H9 (cell line): ENCODE results near the gene A2ML1. TPM values are rescaled to one million over a fixed set of nuclear protein-coding genes. Genes with fewer than 3 reads are reported as not detected.

Source experiments
- DNase-seq: peaks from one replicate; pipeline ENCODE4 v3.0.0-alpha.2; 2017
- H2AFZ ChIP-seq: one replicate; pipeline ENCODE4 v1.6.1; 2013; ENCODE audit warnings: mild to moderate bottlenecking, low read length, control low read depth, moderate library complexity
- H2AK5ac ChIP-seq: 2 replicates; pipeline ENCODE4 v1.6.1; 2013; ENCODE audit warnings: low read length, control low read depth, mixed read lengths; ENCODE audit not compliant: insufficient read length
- H2BK120ac ChIP-seq: one replicate; pipeline ENCODE4 v1.6.1; 2013; ENCODE audit warnings: low read depth, mild to moderate bottlenecking, low read length, control low read depth, inconsistent platforms; ENCODE audit not compliant: poor library complexity, severe bottlenecking
- H2BK12ac ChIP-seq: 2 replicates; pipeline ENCODE4 v1.6.1; 2013; ENCODE audit warnings: low read length, control low read depth, mixed read lengths, low read depth; ENCODE audit not compliant: insufficient read length
- H2BK15ac ChIP-seq: 2 replicates; pipeline ENCODE4 v1.6.1; 2013; ENCODE audit warnings: low read depth, low read length, control low read depth
- H2BK20ac ChIP-seq: one replicate; pipeline ENCODE4 v1.6.1; 2013; ENCODE audit warnings: low read depth, mild to moderate bottlenecking, low read length, control low read depth, inconsistent platforms; ENCODE audit not compliant: poor library complexity, severe bottlenecking
- H2BK5ac ChIP-seq: 2 replicates; pipeline ENCODE4 v1.6.1; 2013; ENCODE audit warnings: low read length, control low read depth, mixed read lengths; ENCODE audit not compliant: insufficient read length
- H3K14ac ChIP-seq: 2 replicates; pipeline ENCODE4 v1.6.1; 2013; ENCODE audit warnings: low read length, control low read depth; ENCODE audit not compliant: insufficient read depth
- H3K18ac ChIP-seq: 2 replicates; pipeline ENCODE4 v1.6.1; 2013; ENCODE audit warnings: low read depth, mild to moderate bottlenecking, mixed read lengths, low read length, control low read depth; ENCODE audit not compliant: insufficient read length
- H3K23ac ChIP-seq: 2 replicates; pipeline ENCODE4 v1.6.1; 2013; ENCODE audit warnings: low read length, control low read depth, mixed read lengths, low read depth; ENCODE audit not compliant: insufficient read length
- H3K23me2 ChIP-seq: 2 replicates; pipeline ENCODE4 v1.6.1; 2013; ENCODE audit warnings: low read depth, mild to moderate bottlenecking, mixed read lengths, low read length, control low read depth; ENCODE audit not compliant: insufficient read length, poor library complexity, severe bottlenecking
- H3K27ac ChIP-seq: 2 replicates; pipeline ENCODE4 v1.5.1; 2013; ENCODE audit warnings: low read length, control low read depth, mixed read lengths, low read depth; ENCODE audit not compliant: insufficient read length
- H3K27me3 ChIP-seq: 2 replicates; pipeline ENCODE4 v1.6.1; 2013; ENCODE audit warnings: low read length, control low read depth, inconsistent platforms; ENCODE audit not compliant: insufficient read depth
- H3K4ac ChIP-seq: 2 replicates; pipeline ENCODE4 v1.6.1; 2013; ENCODE audit warnings: low read depth, mild to moderate bottlenecking, control low read depth, inconsistent platforms, low read length, moderate library complexity
- H3K4me1 ChIP-seq: 2 replicates; pipeline ENCODE4 v1.6.1; 2013; ENCODE audit warnings: low read length, control low read depth, inconsistent platforms; ENCODE audit not compliant: insufficient read depth
- H3K4me2 ChIP-seq: 2 replicates; pipeline ENCODE4 v1.6.1; 2013; ENCODE audit warnings: low read length, control low read depth, mixed read lengths; ENCODE audit not compliant: insufficient read length, insufficient read depth
- H3K56ac ChIP-seq: 2 replicates; pipeline ENCODE4 v1.6.1; 2013; ENCODE audit warnings: low read depth, mild to moderate bottlenecking, mixed read lengths, low read length, control low read depth; ENCODE audit not compliant: insufficient read length
- H3K79me1 ChIP-seq: 2 replicates; pipeline ENCODE4 v1.6.1; 2013; ENCODE audit warnings: low read depth, mild to moderate bottlenecking, moderate library complexity, low read length, control low read depth, inconsistent platforms; ENCODE audit not compliant: insufficient read depth, poor library complexity, severe bottlenecking
- H3K79me2 ChIP-seq: 2 replicates; pipeline ENCODE4 v1.6.1; 2013; ENCODE audit warnings: low read length, control low read depth, inconsistent platforms; ENCODE audit not compliant: insufficient read depth
- H3K9ac ChIP-seq: 2 replicates; pipeline ENCODE4 v1.6.1; 2013; ENCODE audit warnings: low read length, control low read depth, mixed read lengths; ENCODE audit not compliant: insufficient read length; ENCODE audit errors: extremely low read depth
- H3K9me3 ChIP-seq: one replicate; pipeline ENCODE4 v1.6.1; 2013; ENCODE audit warnings: low read depth, low read length, inconsistent platforms; ENCODE audit not compliant: control insufficient read depth
- H3T11ph ChIP-seq: one replicate; pipeline ENCODE4 v1.6.1; 2013; ENCODE audit warnings: mild to moderate bottlenecking, low read length, control low read depth, inconsistent platforms
- H4K20me1 ChIP-seq: one replicate; pipeline ENCODE4 v1.6.1; 2013; ENCODE audit not compliant: control insufficient read depth, insufficient read length, insufficient read depth
- H4K5ac ChIP-seq: 2 replicates; pipeline ENCODE4 v1.6.1; 2013; ENCODE audit warnings: low read depth, mild to moderate bottlenecking, mixed read lengths, low read length, control low read depth; ENCODE audit not compliant: insufficient read length
- H4K8ac ChIP-seq: replicated peaks from 2 replicates; pipeline ENCODE4 v1.6.1; 2013; ENCODE audit warnings: low read length, control low read depth, mixed read lengths, low read depth; ENCODE audit not compliant: insufficient read length
- H4K91ac ChIP-seq: 2 replicates; pipeline ENCODE4 v1.6.1; 2013; ENCODE audit warnings: low read depth, mild to moderate bottlenecking, moderate library complexity, mixed read lengths, low read length, control low read depth; ENCODE audit not compliant: insufficient read length
- H3K27ac Mint-ChIP-seq, 3 experiments: 2 replicates in 2 of 3; 3 replicates in 1 of 3; pipeline ENCODE4 v1.8.0; 2020 to 2021; ENCODE audit warnings: mixed read lengths in 3 of 3, mild to moderate bottlenecking in 1 of 3, moderate library complexity in 1 of 3
- H3K27me3 Mint-ChIP-seq: 2 replicates; pipeline ENCODE4 v1.8.0; 2021; ENCODE audit warnings: low read depth, mild to moderate bottlenecking, moderate library complexity, mixed read lengths
- H3K36me3 Mint-ChIP-seq, 3 experiments: 2 replicates in 2 of 3; 3 replicates in 1 of 3; pipeline ENCODE4 v1.8.0; 2020 to 2021; ENCODE audit warnings: low read depth in 3 of 3, mixed read lengths in 3 of 3; ENCODE audit not compliant: insufficient read depth in 1 of 3
- H3K4me1 Mint-ChIP-seq, 2 experiments: 2 replicates each; pipeline ENCODE4 v1.8.0; 2020; ENCODE audit warnings: mixed read lengths in 2 of 2
- H3K4me3 Mint-ChIP-seq, 2 experiments: 2 replicates in 1 of 2; 3 replicates in 1 of 2; pipeline ENCODE4 v1.8.0; 2020 to 2021; ENCODE audit warnings: mild to moderate bottlenecking in 2 of 2, mixed read lengths in 2 of 2, moderate library complexity in 1 of 2
- H3K9me3 Mint-ChIP-seq, 2 experiments: 2 replicates in 1 of 2; 3 replicates in 1 of 2; pipeline ENCODE4 v1.8.0; 2020; ENCODE audit warnings: mild to moderate bottlenecking in 2 of 2, mixed read lengths in 2 of 2, moderate library complexity in 1 of 2
- WGBS: extraction: QIAGEN DNeasy Blood & Tissue Kit; methylation state at CpG from one replicate; pipeline ENCODE4 v1.1.7; 2013; ENCODE audit warnings: missing lambda C conversion rate, low lambda C conversion rate, mixed read lengths; ENCODE audit not compliant: insufficient read length; ENCODE audit errors: extremely low coverage; 5-methylcytosine and 5-hydroxymethylcytosine counted together
- total RNA-seq: library from RNA; stranded (reverse); gene quantifications from 2 replicates; pipeline ENCODE4 v1.2.1, GENCODE V29; 2021
- TF ChIP-seq, protein P1 (sequence below): fragments of 200-600 bp; sonication (generic); conservative IDR thresholded peaks from 3 replicates; pipeline ENCODE4 v1.8.0; 2021; ENCODE audit warnings: antibody characterized with exemption, mild to moderate bottlenecking

The A2ML1 gene
- total RNA-seq, 1 experiment from 2014 or later: 2.8 TPM

DNA sequence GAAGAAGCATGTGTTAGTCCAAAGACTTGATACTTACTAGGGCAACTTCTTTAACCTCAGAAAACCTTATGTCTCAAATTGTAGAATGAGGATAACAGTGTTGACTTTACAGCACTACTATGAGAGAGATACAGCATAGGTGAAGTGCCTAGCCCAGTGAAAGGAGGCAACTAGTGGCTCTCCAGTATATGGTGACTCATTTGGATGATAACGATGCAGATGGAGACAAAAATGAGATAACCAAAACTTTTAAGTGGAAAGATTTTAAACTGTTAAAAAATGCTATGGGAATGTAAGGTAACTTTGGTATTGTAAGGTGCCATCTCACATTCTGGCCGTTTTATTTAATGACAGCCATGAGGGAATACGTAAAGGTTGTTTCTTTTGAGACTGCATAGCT is 94.6 kb downstream of the A2ML1 start:
- Mint-ChIP-seq H3K27ac (no peak overlapping the region), H3K4me1 (peaks cover 27 to 38% of the 10 kb centered on the region in 2 experiments), H3K36me3 (peaks cover 28 to 37% (median 33%) of the 10 kb centered on the region in 3 experiments; a peak in 6 of 7 replicates), H3K9me3 (peaks cover 0 to 3% of the 10 kb centered on the region in 2 experiments; a peak in 1 of 5 replicates), H3K27me3 (no peaks in the 10 kb centered on the region), H3K4me3 (no peak overlapping the region)
- no peak overlapping the region for H2BK15ac ChIP-seq
- TF ChIP-seq, protein P1, sequence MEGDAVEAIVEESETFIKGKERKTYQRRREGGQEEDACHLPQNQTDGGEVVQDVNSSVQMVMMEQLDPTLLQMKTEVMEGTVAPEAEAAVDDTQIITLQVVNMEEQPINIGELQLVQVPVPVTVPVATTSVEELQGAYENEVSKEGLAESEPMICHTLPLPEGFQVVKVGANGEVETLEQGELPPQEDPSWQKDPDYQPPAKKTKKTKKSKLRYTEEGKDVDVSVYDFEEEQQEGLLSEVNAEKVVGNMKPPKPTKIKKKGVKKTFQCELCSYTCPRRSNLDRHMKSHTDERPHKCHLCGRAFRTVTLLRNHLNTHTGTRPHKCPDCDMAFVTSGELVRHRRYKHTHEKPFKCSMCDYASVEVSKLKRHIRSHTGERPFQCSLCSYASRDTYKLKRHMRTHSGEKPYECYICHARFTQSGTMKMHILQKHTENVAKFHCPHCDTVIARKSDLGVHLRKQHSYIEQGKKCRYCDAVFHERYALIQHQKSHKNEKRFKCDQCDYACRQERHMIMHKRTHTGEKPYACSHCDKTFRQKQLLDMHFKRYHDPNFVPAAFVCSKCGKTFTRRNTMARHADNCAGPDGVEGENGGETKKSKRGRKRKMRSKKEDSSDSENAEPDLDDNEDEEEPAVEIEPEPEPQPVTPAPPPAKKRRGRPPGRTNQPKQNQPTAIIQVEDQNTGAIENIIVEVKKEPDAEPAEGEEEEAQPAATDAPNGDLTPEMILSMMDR: no peak
- H2BK12ac ChIP-seq: no peak overlapping the region
- peak overlapping the region; percentile 96 for H3K9ac ChIP-seq
- H3K79me2 ChIP-seq: peaks cover 51% of the 10 kb centered on the region
- H3K4me1 ChIP-seq: peaks cover 2% of the 10 kb centered on the region; the same call in 1 of the 2 replicates
- no peak overlapping the region for H4K5ac ChIP-seq
- no peak overlapping the region for H3K27ac ChIP-seq
- H3K56ac ChIP-seq: no peak overlapping the region
- no peak overlapping the region for H2AK5ac ChIP-seq
- H3K9me3 ChIP-seq: no peaks in the 10 kb centered on the region
- peak overlapping the region; percentile 91 for H3K4me2 ChIP-seq
- H3K79me1 ChIP-seq: peaks cover 4% of the 10 kb centered on the region
- H3K23me2 ChIP-seq: peaks cover 5% of the 10 kb centered on the region
- H3K4ac ChIP-seq: no peak overlapping the region
- no peak overlapping the region for H4K91ac ChIP-seq
- H2AFZ ChIP-seq: no peak overlapping the region
- H2BK20ac ChIP-seq: no peak overlapping the region
- no peak for DNase-seq
- no peaks in the 10 kb centered on the region for H4K20me1 ChIP-seq
- H3K23ac ChIP-seq: no peak overlapping the region
- H3K14ac ChIP-seq: no peak overlapping the region
- H3K18ac ChIP-seq: no peak overlapping the region
- no peak overlapping the region for H2BK120ac ChIP-seq
- no peak overlapping the region for H3T11ph ChIP-seq
- no peak overlapping the region for H4K8ac ChIP-seq
- no CpG with 5 or more reads among the region's 3 CpGs for WGBS
- no peak overlapping the region for H2BK5ac ChIP-seq
- H3K27me3 ChIP-seq: no peaks in the 10 kb centered on the region
